Upper lobe of left lung (tissue), 4 donors: Measurements from ENCODE around the gene LRRC75B.

Source experiments
- CTCF ChIP-seq, 6 experiments: fragments of 450-650 bp in 4 of 6; fragments of 200-600 bp in 2 of 6; sonication (generic) in 2 of 6; IDR thresholded peaks; one replicate each; pipeline ENCODE4 v1.5.1; 2016 to 2019; ENCODE audit warnings: antibody characterized with exemption in 6 of 6
- EP300 ChIP-seq, 4 donors: sonication (generic); formaldehyde crosslinking; IDR thresholded peaks; one replicate each; pipeline ENCODE4 v1.5.1; 2017; ENCODE audit warnings: antibody characterized with exemption in 4 of 4, control low read depth in 2 of 4
- POLR2A ChIP-seq, 4 donors: fragments of 450-650 bp; IDR thresholded peaks; one replicate each; pipeline ENCODE4 v1.5.1; 2016 to 2017; ENCODE audit warnings: antibody characterized with exemption in 4 of 4, mild to moderate bottlenecking in 2 of 4
- POLR2AphosphoS5 ChIP-seq, 2 donors: sonication (generic); formaldehyde crosslinking; IDR thresholded peaks; one replicate each; pipeline ENCODE4 v1.5.1; 2017; ENCODE audit warnings: antibody characterized with exemption in 2 of 2

- no peak for TF ChIP-seq POLR2A (IDR thresholded peaks at IDR 0.05)
- no peak for TF ChIP-seq CTCF (IDR thresholded peaks at IDR 0.05)
- no peak for TF ChIP-seq EP300 (IDR thresholded peaks at IDR 0.05)
- TF ChIP-seq POLR2AphosphoS5 (IDR thresholded peaks at IDR 0.05) = no peak
These were observed 3.0 kb upstream of the LRRC75B start for GRCh38 chr22:24595863-24596262.
